ENCODE measurements around the gene UNC5C. TPM values are rescaled to one million over a fixed set of nuclear protein-coding genes. Genes with fewer than 3 reads are reported as not detected.

Gene UNC5C
- total RNA-seq, 1 donor from 2014 or later: not detected

DNA sequence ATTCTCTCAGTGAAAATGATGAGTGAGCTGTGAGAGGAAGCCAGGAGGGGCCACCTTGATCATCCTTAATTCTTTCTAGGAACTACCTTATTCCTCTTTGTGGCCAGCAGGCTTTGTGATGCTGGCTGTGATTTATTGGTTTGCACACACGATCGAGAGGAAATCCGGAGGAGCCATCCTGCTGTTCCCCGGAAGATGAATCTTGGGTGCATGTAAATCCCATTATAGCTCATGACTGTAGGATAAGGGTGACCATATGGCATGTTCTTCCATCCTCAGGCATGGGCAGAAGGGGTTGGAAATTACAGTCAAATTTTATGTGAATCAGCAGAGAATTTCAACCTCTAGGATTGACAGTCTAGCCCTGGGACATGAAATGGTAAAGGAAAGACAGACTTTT is 254.5 kb downstream of the UNC5C start:
- ATAC-seq (ENCODE audit: low read depth) (no peak), DNase-seq (no peak)
- TF ChIP-seq CTCF (IDR thresholded peaks at IDR 0.05): no peak
- ChIA-PET CTCF (no interaction called here), POLR2A (no interaction called here)
- H3K4me3 Mint-ChIP-seq: no peak overlapping the region
- H3K9me3 Mint-ChIP-seq: peaks cover 4% of the 10 kb centered on the region
- intact Hi-C loops (cut with micrococcal nuclease): no loop called here
- no peaks in the 10 kb centered on the region for H3K4me1 Mint-ChIP-seq
- H3K36me3 Mint-ChIP-seq (ENCODE audit: low read depth): no peaks in the 10 kb centered on the region
- no peaks in the 10 kb centered on the region for H3K27me3 Mint-ChIP-seq
- no peak overlapping the region for H3K27ac Mint-ChIP-seq

DNA sequence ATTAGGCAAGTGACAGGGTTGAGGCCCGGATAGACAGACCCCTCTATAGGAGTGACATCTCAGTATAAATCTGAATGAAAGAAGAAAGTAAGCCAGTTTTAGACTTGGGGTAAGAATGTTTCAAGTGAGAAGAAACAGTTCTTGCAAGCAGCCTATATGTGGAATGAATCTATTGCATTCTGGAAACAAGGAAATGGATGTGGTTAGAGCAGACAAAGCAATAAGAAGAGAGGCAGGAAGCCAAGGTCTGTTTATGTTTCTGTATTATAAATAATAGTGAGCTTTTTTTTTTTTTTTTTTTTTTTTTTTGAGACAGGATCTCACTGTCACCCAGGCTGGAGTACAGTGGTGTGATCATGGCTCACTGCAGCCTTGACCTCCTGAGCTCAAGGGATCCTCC is 255.8 kb downstream of the UNC5C start:
- Mint-ChIP-seq H3K9me3 (no peaks in the 10 kb centered on the region), H3K27me3 (no peaks in the 10 kb centered on the region), H3K4me1 (no peaks in the 10 kb centered on the region), H3K36me3 (ENCODE audit: low read depth) (no peaks in the 10 kb centered on the region), H3K4me3 (no peak overlapping the region), H3K27ac (no peak overlapping the region)
- DNase-seq (no peak), ATAC-seq (ENCODE audit: low read depth) (no peak)
- ChIA-PET POLR2A (no interaction called here), CTCF (no interaction called here)
- no peak for TF ChIP-seq CTCF (IDR thresholded peaks at IDR 0.05)
- intact Hi-C loops (cut with micrococcal nuclease): no loop called here

GRCh38 chr4:95290702-95291101 is 258.1 kb downstream of the UNC5C start:
- no peak for ATAC-seq (ENCODE audit: low read depth)
- POLR2A ChIA-PET: no interaction called here
- intact Hi-C loops (cut with micrococcal nuclease): no loop called here
- CTCF ChIA-PET: no interaction called here
- H3K36me3 Mint-ChIP-seq (ENCODE audit: low read depth): no peaks in the 10 kb centered on the region
- no peak overlapping the region for H3K27ac Mint-ChIP-seq
- no peaks in the 10 kb centered on the region for H3K9me3 Mint-ChIP-seq
- no peak for DNase-seq
- no peaks in the 10 kb centered on the region for H3K27me3 Mint-ChIP-seq
- TF ChIP-seq CTCF (IDR thresholded peaks at IDR 0.05): no peak
- no peaks in the 10 kb centered on the region for H3K4me1 Mint-ChIP-seq
- H3K4me3 Mint-ChIP-seq: no peak overlapping the region

GRCh38 chr4:95289028-95289634 is 259.6 kb downstream of the UNC5C start:
- H3K4me1 Mint-ChIP-seq: no peaks in the 10 kb centered on the region
- H3K27ac Mint-ChIP-seq: no peak overlapping the region
- ChIA-PET CTCF (no interaction called here), POLR2A (no interaction called here)
- no peaks in the 10 kb centered on the region for H3K9me3 Mint-ChIP-seq
- intact Hi-C loops (cut with micrococcal nuclease): no loop called here
- TF ChIP-seq CTCF (IDR thresholded peaks at IDR 0.05): no peak
- DNase-seq (no peak), ATAC-seq (ENCODE audit: low read depth) (no peak)
- no peak overlapping the region for H3K4me3 Mint-ChIP-seq
- no peaks in the 10 kb centered on the region for H3K27me3 Mint-ChIP-seq
- H3K36me3 Mint-ChIP-seq (ENCODE audit: low read depth): no peaks in the 10 kb centered on the region

GRCh38 chr4:95288552-95288951 is 260.2 kb downstream of the UNC5C start:
- no peaks in the 10 kb centered on the region for H3K9me3 Mint-ChIP-seq
- H3K27me3 Mint-ChIP-seq: no peaks in the 10 kb centered on the region
- no peak for DNase-seq
- no peaks in the 10 kb centered on the region for H3K4me1 Mint-ChIP-seq
- intact Hi-C loops (cut with micrococcal nuclease): no loop called here
- POLR2A ChIA-PET: no interaction called here
- H3K4me3 Mint-ChIP-seq: no peak overlapping the region
- TF ChIP-seq CTCF (IDR thresholded peaks at IDR 0.05): no peak
- no peak overlapping the region for H3K27ac Mint-ChIP-seq
- no peak for ATAC-seq (ENCODE audit: low read depth)
- CTCF ChIA-PET: no interaction called here
- no peaks in the 10 kb centered on the region for H3K36me3 Mint-ChIP-seq (ENCODE audit: low read depth)

All from activated B cell treated with CpG ODN at 0.5 μM for 24 hours (primary cell).